Measurements from ENCODE around the gene IRF2BP1. TPM values are rescaled to one million over a fixed set of nuclear protein-coding genes. Genes with fewer than 3 reads are reported as not detected.

IRF2BP1 gene
- polyA plus RNA-seq, 1 experiment, result 11.9 TPM

DNA sequence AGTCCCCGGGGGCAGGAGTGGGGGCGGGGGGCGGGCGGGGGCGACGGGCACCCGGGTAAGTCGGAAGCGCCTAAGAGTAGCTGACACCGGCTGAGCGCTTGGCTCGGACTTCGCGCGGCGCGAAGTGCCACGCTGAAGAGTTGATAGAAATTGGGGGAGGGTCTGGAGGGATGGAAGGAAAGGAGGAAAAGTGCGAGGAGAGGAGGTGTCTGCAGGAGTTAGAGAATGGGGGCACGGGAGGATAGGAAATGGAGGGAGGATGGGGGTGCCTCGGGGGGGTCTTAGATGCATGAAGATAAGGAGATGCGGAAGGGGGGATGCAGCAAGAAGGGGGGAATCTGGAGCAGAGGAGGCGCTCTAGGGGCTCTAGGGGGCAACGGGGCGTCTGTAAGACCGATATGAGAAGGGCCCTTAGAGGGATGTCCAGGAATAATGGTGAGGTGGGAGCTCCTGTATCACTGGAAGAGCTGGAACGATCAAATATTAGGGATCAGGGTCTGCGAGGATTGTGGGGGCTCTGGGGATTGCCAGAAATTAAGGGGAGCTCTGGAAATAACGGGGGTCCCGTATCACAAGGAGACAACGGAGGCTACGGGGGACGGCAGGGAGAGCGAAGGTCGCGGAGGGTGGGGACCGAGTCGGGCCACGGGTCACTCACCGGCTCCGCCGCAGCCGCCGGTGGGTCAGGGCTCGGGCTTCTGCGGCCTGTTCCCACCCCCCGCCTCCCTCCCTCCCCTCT, 16.1 kb upstream of the IRF2BP1 start, which contains the start of gene MYPOP:
Gene MYPOP (minus strand): TSS at position 702 of the 739 bp plus-strand sequence. CDS start 840 bp downstream, outside the sequence.
- ChIA-PET CTCF (interaction anchor here (0.5 to 2.3 kb wide), 6 partner anchors 14 to 264 kb away, joined by 3 to 5 read pairs (median 3); partner anchors contain the start of gene SIX5), POLR2A (no interaction called here)
- Histone ChIP-seq H3K27me3 (ENCODE audit: control insufficient read depth, insufficient read depth, low read length) (0 out of 2 replicates have a peak, but pooled peaks cover 1% of the 10 kb centered on the region), H3K4me3 (ENCODE audit: low read depth, low read length) (peak within 1 kb of the TSS; percentile 64), H3K36me3 (ENCODE audit: control insufficient read depth, insufficient read depth, low read length) (peaks cover 3% of the 10 kb centered on the region)
- no peak for TF ChIP-seq CTCF (IDR thresholded peaks at IDR 0.05; ENCODE audit: insufficient read depth, low read depth, low read length)
- DNase-seq (ENCODE audit: low read depth), result no peak

DNA sequence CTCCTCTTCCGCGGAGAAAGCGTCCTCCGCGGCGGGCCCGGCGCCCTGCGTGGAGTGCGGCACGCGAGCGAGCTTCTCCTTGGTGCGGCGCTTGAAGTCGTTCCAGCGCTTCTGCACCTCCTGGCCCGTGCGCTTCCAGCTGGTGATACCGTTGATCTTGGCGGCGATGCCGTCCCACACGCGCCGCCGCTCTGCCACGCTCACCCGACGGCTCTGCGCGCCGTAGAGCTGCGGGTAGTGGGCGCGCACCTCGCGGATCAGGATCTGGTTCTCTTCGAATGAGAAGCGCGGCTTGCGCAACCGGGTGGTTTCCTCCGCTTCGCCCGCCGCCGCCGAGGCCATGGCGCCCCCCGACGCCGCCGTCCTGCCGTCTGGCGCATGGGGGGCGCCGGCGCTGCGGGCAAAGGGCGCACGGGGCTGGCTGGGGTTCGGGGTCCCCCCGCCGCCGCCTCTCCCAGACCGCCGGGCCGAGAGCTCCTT, 15.5 kb upstream of the IRF2BP1 start:
- Histone ChIP-seq H3K4me3 (ENCODE audit: low read depth, low read length) (peak overlapping the region; percentile 61), H3K36me3 (ENCODE audit: control insufficient read depth, insufficient read depth, low read length) (peaks cover 3% of the 10 kb centered on the region), H3K27me3 (ENCODE audit: control insufficient read depth, insufficient read depth, low read length) (0 out of 2 replicates have a peak, but pooled peaks cover 1% of the 10 kb centered on the region)
- CTCF ChIA-PET, result interaction anchor here (0.5 to 1.5 kb wide), 4 partner anchors 19 to 264 kb away, joined by 3 to 5 read pairs (median 3); partner anchors contain the start of gene SIX5
- POLR2A ChIA-PET, result no interaction called here
- TF ChIP-seq CTCF (IDR thresholded peaks at IDR 0.05; ENCODE audit: insufficient read depth, low read depth, low read length), result no peak
- DNase-seq (ENCODE audit: low read depth), result no peak

GRCh38 chr19:45900738-45901431, 14.9 kb upstream of the IRF2BP1 start:
- DNase-seq (ENCODE audit: low read depth), result no peak
- POLR2A ChIA-PET, result no interaction called here

GRCh38 chr19:45899919-45900589, 14.1 kb upstream of the IRF2BP1 start:
- ChIA-PET POLR2A (no interaction called here), CTCF (no interaction called here)

More at GRCh38 chr19:45900738-45901431, 14.9 kb upstream of the IRF2BP1 start:
- CTCF ChIA-PET, result interaction anchor here (0.5 to 1.5 kb wide), 2 partner anchors 18 to 263 kb away, joined by 3 to 5 read pairs; no protein-coding TSS in a partner anchor
- Histone ChIP-seq H3K4me3 (ENCODE audit: low read depth, low read length) (peak overlapping the region; percentile 61), H3K27me3 (ENCODE audit: control insufficient read depth, insufficient read depth, low read length) (0 out of 2 replicates have a peak, but pooled peaks cover 1% of the 10 kb centered on the region), H3K36me3 (ENCODE audit: control insufficient read depth, insufficient read depth, low read length) (peaks cover 3% of the 10 kb centered on the region)
- no peak for TF ChIP-seq CTCF (IDR thresholded peaks at IDR 0.05; ENCODE audit: insufficient read depth, low read depth, low read length)

More at GRCh38 chr19:45899919-45900589, 14.1 kb upstream of the IRF2BP1 start:
- Histone ChIP-seq H3K4me3 (ENCODE audit: low read depth, low read length) (no peak overlapping the region), H3K27me3 (ENCODE audit: control insufficient read depth, insufficient read depth, low read length) (0 out of 2 replicates have a peak, but pooled peaks cover under 1% of the 10 kb centered on the region), H3K36me3 (ENCODE audit: control insufficient read depth, insufficient read depth, low read length) (peaks cover 8% of the 10 kb centered on the region)
- TF ChIP-seq CTCF (IDR thresholded peaks at IDR 0.05; ENCODE audit: insufficient read depth, low read depth, low read length), result no peak
- no peak for DNase-seq (ENCODE audit: low read depth)

All from BJ (cell line).